ENCODE measurements around the gene C14orf39.
"Not testable (repeated sequence)": the region's sequence is repeated elsewhere in the genome, so short reads cannot be mapped to it uniquely, and the experiment has no call there.

The C14orf39 gene

GRCh38 chr14:60488175-60488574 lies 2.3 kb upstream of the C14orf39 start:
- DNase-seq (ENCODE audit: low spot score) = no peak

GRCh38 chr14:60487211-60487610 lies 1.3 kb upstream of the C14orf39 start:
- DNase-seq (ENCODE audit: low spot score) = no peak

- DNase-seq (ENCODE audit: low spot score) = no peak
Observed at GRCh38 chr14:60485057-60485597, 736 bp downstream of the C14orf39 start.

GRCh38 chr14:60482743-60483142 lies 3.1 kb downstream of the C14orf39 start:
- no peak for DNase-seq (ENCODE audit: low spot score)

GRCh38 chr14:60480248-60480647 lies 5.6 kb downstream of the C14orf39 start:
- not testable (repeated sequence) for DNase-seq (ENCODE audit: low spot score)

- no peak for DNase-seq (ENCODE audit: low spot score)
Observed at GRCh38 chr14:60455875-60456274, 30.0 kb downstream of the C14orf39 start.

GRCh38 chr14:60430276-60430675 lies 55.6 kb downstream of the C14orf39 start:
- no peak for DNase-seq (ENCODE audit: low spot score)

GRCh38 chr14:60420050-60420449 lies 65.8 kb downstream of the C14orf39 start:
- no peak for DNase-seq (ENCODE audit: low spot score)

- DNase-seq (ENCODE audit: low spot score) = not testable (repeated sequence)
Observed at GRCh38 chr14:60397550-60397949, 88.3 kb downstream of the C14orf39 start.

GRCh38 chr14:60396718-60397343 lies 89.0 kb downstream of the C14orf39 start:
- DNase-seq (ENCODE audit: low spot score) = no peak
